Measurements from ENCODE around the gene ARHGEF1.

Gene ARHGEF1

GRCh38 chr19:41928754-41929535 lies 46.0 kb downstream of the ARHGEF1 start:
- DNase-seq (ENCODE audit: low read depth), result no peak
- H3K4me3 ChIP-seq (ENCODE audit: low read depth, low read length), result peak overlapping the region; percentile 16
- TF ChIP-seq, protein P1, sequence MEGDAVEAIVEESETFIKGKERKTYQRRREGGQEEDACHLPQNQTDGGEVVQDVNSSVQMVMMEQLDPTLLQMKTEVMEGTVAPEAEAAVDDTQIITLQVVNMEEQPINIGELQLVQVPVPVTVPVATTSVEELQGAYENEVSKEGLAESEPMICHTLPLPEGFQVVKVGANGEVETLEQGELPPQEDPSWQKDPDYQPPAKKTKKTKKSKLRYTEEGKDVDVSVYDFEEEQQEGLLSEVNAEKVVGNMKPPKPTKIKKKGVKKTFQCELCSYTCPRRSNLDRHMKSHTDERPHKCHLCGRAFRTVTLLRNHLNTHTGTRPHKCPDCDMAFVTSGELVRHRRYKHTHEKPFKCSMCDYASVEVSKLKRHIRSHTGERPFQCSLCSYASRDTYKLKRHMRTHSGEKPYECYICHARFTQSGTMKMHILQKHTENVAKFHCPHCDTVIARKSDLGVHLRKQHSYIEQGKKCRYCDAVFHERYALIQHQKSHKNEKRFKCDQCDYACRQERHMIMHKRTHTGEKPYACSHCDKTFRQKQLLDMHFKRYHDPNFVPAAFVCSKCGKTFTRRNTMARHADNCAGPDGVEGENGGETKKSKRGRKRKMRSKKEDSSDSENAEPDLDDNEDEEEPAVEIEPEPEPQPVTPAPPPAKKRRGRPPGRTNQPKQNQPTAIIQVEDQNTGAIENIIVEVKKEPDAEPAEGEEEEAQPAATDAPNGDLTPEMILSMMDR (conservative IDR thresholded peaks at IDR 0.05; ENCODE audit: low read depth, low read length), result no peak

- no peak overlapping the region for H3K4me3 ChIP-seq (ENCODE audit: low read depth, low read length)
- TF ChIP-seq, protein P1 (conservative IDR thresholded peaks at IDR 0.05; ENCODE audit: low read depth, low read length), result no peak
- DNase-seq (ENCODE audit: low read depth), result no peak
Measured at GRCh38 chr19:41929536-41930071, 46.6 kb downstream of the ARHGEF1 start.

DNA sequence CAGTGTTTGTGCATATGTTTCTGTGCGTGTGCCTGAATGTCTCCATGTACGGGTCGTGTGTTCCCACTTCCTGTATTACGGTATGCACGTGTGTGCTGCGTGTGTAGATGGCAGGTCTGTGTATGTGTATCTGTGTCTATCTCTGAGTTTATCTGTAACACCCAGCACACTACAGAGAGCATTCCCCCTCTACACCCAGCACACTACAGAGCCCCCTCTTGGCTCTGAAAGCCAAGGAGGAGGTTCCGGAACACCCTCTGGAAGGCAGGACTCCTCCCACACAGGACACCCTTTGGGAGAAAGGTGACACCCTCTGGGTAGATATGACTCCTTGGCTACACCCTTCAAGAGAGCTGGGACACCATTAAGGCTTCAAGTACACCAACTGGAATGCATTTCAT lies 47.3 kb downstream of the ARHGEF1 start:
- DNase-seq (ENCODE audit: low read depth), result no peak
- no peak overlapping the region for H3K4me3 ChIP-seq (ENCODE audit: low read depth, low read length)
- TF ChIP-seq, protein P1 (conservative IDR thresholded peaks at IDR 0.05; ENCODE audit: low read depth, low read length), result no peak

- no peak for DNase-seq (ENCODE audit: low read depth)
- no peak overlapping the region for H3K4me3 ChIP-seq (ENCODE audit: low read depth, low read length)
- TF ChIP-seq, protein P1 (conservative IDR thresholded peaks at IDR 0.05; ENCODE audit: low read depth, low read length), result peak; percentile 46
Measured at GRCh38 chr19:41930926-41931592, 48.1 kb downstream of the ARHGEF1 start.

DNA sequence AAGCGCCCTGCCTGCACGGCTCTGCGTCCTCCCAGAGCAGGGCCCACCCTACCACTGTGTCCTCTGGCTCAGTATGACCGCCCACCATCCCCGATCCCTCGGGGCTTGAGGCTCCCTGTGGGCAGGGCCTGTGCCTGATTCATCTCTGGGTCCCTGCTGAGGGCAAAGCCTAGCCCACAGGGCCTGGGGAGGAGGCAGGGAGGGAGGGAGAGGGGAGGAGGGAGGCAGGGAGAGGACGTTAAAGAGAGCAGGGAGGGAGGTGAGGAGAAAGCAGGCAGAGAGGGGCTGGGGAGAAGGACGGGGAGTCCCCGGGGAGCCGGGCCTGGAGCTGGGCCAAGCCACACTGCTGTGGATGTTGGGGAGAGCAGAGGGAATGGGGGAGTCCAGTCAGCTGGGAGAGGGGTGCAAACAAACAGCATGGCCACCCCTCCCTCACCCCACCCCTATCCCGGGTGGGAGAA lies 49.3 kb downstream of the ARHGEF1 start:
- DNase-seq (ENCODE audit: low read depth), result no peak
- TF ChIP-seq, protein P1 (conservative IDR thresholded peaks at IDR 0.05; ENCODE audit: low read depth, low read length), result no peak
- H3K4me3 ChIP-seq (ENCODE audit: low read depth, low read length), result no peak overlapping the region

GRCh38 chr19:41932720-41933332 lies 49.8 kb downstream of the ARHGEF1 start:
- no peak overlapping the region for H3K4me3 ChIP-seq (ENCODE audit: low read depth, low read length)
- TF ChIP-seq, protein P1 (conservative IDR thresholded peaks at IDR 0.05; ENCODE audit: low read depth, low read length), result no peak
- DNase-seq (ENCODE audit: low read depth), result no peak

All from choroid plexus epithelial cell (primary cell).